Gastroesophageal sphincter (tissue), 3 donors: ENCODE data around the gene KATNIP.
A peak's percentile ranks its signal among the peaks of the same experiment; 100 is the strongest.

Experiments used
- CTCF ChIP-seq, 4 experiments: fragments of 200-600 bp in 2 of 4; fragments of 450-650 bp in 2 of 4; sonication (generic) in 1 of 4; IDR thresholded peaks; one replicate each; pipeline ENCODE4 v1.5.1; 2017 to 2019; ENCODE audit warnings: antibody characterized with exemption in 4 of 4, mild to moderate bottlenecking in 2 of 4, moderate library complexity in 2 of 4
- POLR2A ChIP-seq, 2 donors: fragments of 450-650 bp; IDR thresholded peaks; one replicate each; pipeline ENCODE4 v1.6.1; 2017; ENCODE audit warnings: antibody characterized with exemption in 2 of 2, mild to moderate bottlenecking in 2 of 2, moderate library complexity in 1 of 2

GRCh38 chr16:27515874-27516353 lies 34.0 kb upstream of the KATNIP start:
- TF ChIP-seq CTCF (IDR thresholded peaks at IDR 0.05) (peak in 2 of 4 experiments; percentile 28 to 40), POLR2A (IDR thresholded peaks at IDR 0.05) (no peak)
